Caco-2 (cell line): Measurements from ENCODE around the gene GSTO1. TPM values are rescaled to one million over a fixed set of nuclear protein-coding genes. Genes with fewer than 3 reads are reported as not detected.

Source experiments
- BruUV-seq: library from RNA; stranded (reverse); fragments of 400-500 nt; replicated peaks from 2 replicates; lab custom pipeline; 2021; lab: Mats Ljungman, UMichigan
- CTCF ChIA-PET: fragments of 300-600 bp; sonication (Branson Sonifier 250); formaldehyde crosslinking; loops from one replicate; lab custom pipeline; 2022; ENCODE audit warnings: antibody characterized with exemption; lab: Charles Lee
- POLR2A ChIA-PET: fragments of 300-600 bp; sonication (Branson Sonifier 250); formaldehyde crosslinking; loops from one replicate; lab custom pipeline; 2022; ENCODE audit warnings: antibody characterized with exemption; lab: Charles Lee
- DNase-seq, 2 experiments: peaks; one replicate each; pipeline versions ENCODE4 v3.0.0 to v3.0.0-alpha.2; 2020 to 2022
- H3K27me3 ChIP-seq: replicated peaks from 2 replicates; pipeline ENCODE4 v1.6.0; 2011; ENCODE audit warnings: low read length; ENCODE audit not compliant: control insufficient read depth, insufficient read depth
- H3K36me3 ChIP-seq: 2 replicates; pipeline ENCODE4 v1.5.1; 2011; ENCODE audit warnings: low read length; ENCODE audit not compliant: control insufficient read depth, insufficient read depth
- H3K4me1 ChIP-seq: fragments of 250-450 bp; sonication (Bioruptor Pico); 2 replicates; pipeline ENCODE4 v1.5.1; 2020; ENCODE audit warnings: mild to moderate bottlenecking
- H3K4me3 ChIP-seq: 2 replicates; pipeline ENCODE4 v1.5.1; 2011; ENCODE audit warnings: low read depth, mild to moderate bottlenecking, control low read depth, low read length
- H3K9me3 ChIP-seq: fragments of 250-450 bp; sonication (Bioruptor Pico); 2 replicates; pipeline ENCODE4 v1.5.1; 2020; ENCODE audit warnings: mild to moderate bottlenecking, moderate library complexity
- H3K27ac Mint-ChIP-seq: one replicate; pipeline ENCODE4 v1.8.0; 2022; ENCODE audit warnings: mixed read lengths; ENCODE audit not compliant: unreplicated experiment
- H3K27me3 Mint-ChIP-seq: one replicate; pipeline ENCODE4 v1.8.0; 2022; ENCODE audit warnings: mixed read lengths; ENCODE audit not compliant: insufficient read depth, unreplicated experiment
- H3K36me3 Mint-ChIP-seq: one replicate; pipeline ENCODE4 v1.8.0; 2022; ENCODE audit warnings: mild to moderate bottlenecking, mixed read lengths; ENCODE audit not compliant: insufficient read depth, unreplicated experiment
- H3K4me1 Mint-ChIP-seq: one replicate; pipeline ENCODE4 v1.8.0; 2022; ENCODE audit warnings: low read depth, mixed read lengths; ENCODE audit not compliant: unreplicated experiment
- H3K4me3 Mint-ChIP-seq: one replicate; pipeline ENCODE4 v1.8.0; 2022; ENCODE audit warnings: mild to moderate bottlenecking, moderate library complexity, mixed read lengths; ENCODE audit not compliant: unreplicated experiment
- H3K9me3 Mint-ChIP-seq: one replicate; pipeline ENCODE4 v1.8.0; 2022; ENCODE audit warnings: mixed read lengths; ENCODE audit not compliant: unreplicated experiment
- CTCF ChIP-seq, 2 experiments: fragments of 200-600 bp in 1 of 2; IDR thresholded peaks; 1 replicate in 1 of 2; 2 replicates in 1 of 2; pipeline versions ENCODE4 v1.5.1 to v1.8.0; 2011 to 2022; ENCODE audit warnings: antibody characterized with exemption in 1 of 2, control low read depth in 1 of 2, inconsistent platforms in 1 of 2, low read depth in 1 of 2, low read length in 1 of 2, mild to moderate bottlenecking in 1 of 2, moderate library complexity in 1 of 2; ENCODE audit not compliant: insufficient read depth in 1 of 2, severe bottlenecking in 1 of 2, unreplicated experiment in 1 of 2
- intact Hi-C: fragments of 100-400 bp; cut with micrococcal nuclease; formaldehyde crosslinking; loops from one replicate; pipeline ENCODE4 v1.10.0; 2022; ENCODE audit not compliant: unreplicated experiment
- total RNA-seq: library from RNA; stranded (reverse); gene quantifications from 2 replicates; pipeline ENCODE4 v1.2.3, GENCODE V29; 2022

The GSTO1 gene
- total RNA-seq, 1 experiment from 2014 or later: 167 TPM

DNA sequence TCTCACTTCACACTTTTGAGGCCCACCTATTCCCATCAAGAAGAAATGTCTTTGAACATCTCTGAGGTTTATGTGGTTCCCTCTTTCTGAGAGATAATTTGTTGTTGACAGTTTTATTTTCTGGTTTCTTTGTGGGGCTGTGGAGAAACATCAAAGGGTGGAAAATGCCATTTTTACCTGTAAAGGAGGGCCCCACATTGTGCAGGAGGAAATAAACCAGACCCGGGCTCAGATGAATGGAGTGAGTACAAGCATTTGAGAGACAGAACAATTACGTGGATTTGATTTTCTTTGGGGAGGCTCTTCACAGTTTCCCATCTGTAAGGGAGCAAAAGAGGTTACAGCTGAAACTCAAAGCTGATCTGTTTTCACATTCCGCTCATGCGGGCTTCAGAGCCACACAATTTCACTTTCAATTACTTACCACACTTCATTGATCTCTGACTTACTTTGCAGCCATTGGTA is 53.8 kb downstream of the GSTO1 start:
- Histone ChIP-seq H3K9me3 (no peaks in the 10 kb centered on the region), H3K27me3 (no peaks in the 10 kb centered on the region), H3K36me3 (no peaks in the 10 kb centered on the region), H3K4me3 (no peak overlapping the region), H3K4me1 (no peaks in the 10 kb centered on the region)
- no peak overlapping the region for H3K27ac Mint-ChIP-seq
- peaks cover 3% of the 10 kb centered on the region for H3K9me3 Mint-ChIP-seq
- H3K4me3 Mint-ChIP-seq: no peak overlapping the region
- ChIA-PET CTCF (interaction anchor here (2.0 kb wide), 1 partner anchor 17 kb away, joined by 4 read pairs; no protein-coding TSS in a partner anchor), POLR2A (no interaction called here)
- H3K4me1 Mint-ChIP-seq: peaks cover 8% of the 10 kb centered on the region
- DNase-seq: no peak
- intact Hi-C loops: no loop called here
- H3K27me3 Mint-ChIP-seq: no peaks in the 10 kb centered on the region
- TF ChIP-seq CTCF (IDR thresholded peaks at IDR 0.05; ENCODE audit: insufficient read depth in 1 of 2, low read depth in 1 of 2, low read length in 1 of 2, severe bottlenecking in 1 of 2, unreplicated experiment in 1 of 2): no peak
- BruUV-seq: no TSS peak
- no peaks in the 10 kb centered on the region for H3K36me3 Mint-ChIP-seq

- Histone ChIP-seq H3K4me1 (no peaks in the 10 kb centered on the region), H3K4me3 (no peak overlapping the region), H3K36me3 (no peaks in the 10 kb centered on the region), H3K9me3 (no peaks in the 10 kb centered on the region), H3K27me3 (no peaks in the 10 kb centered on the region)
- BruUV-seq: no TSS peak
- TF ChIP-seq CTCF (IDR thresholded peaks at IDR 0.05; ENCODE audit: insufficient read depth in 1 of 2, low read depth in 1 of 2, low read length in 1 of 2, severe bottlenecking in 1 of 2, unreplicated experiment in 1 of 2): no peak
- Mint-ChIP-seq H3K27ac (no peak overlapping the region), H3K9me3 (no peaks in the 10 kb centered on the region), H3K27me3 (no peaks in the 10 kb centered on the region), H3K4me1 (peaks cover 8% of the 10 kb centered on the region), H3K4me3 (no peak overlapping the region), H3K36me3 (no peaks in the 10 kb centered on the region)
- no peak for DNase-seq
- intact Hi-C loops: no loop called here
- ChIA-PET POLR2A (no interaction called here), CTCF (no interaction called here)
Observed at GRCh38 chr10:104309980-104310978, 55.6 kb downstream of the GSTO1 start.

DNA sequence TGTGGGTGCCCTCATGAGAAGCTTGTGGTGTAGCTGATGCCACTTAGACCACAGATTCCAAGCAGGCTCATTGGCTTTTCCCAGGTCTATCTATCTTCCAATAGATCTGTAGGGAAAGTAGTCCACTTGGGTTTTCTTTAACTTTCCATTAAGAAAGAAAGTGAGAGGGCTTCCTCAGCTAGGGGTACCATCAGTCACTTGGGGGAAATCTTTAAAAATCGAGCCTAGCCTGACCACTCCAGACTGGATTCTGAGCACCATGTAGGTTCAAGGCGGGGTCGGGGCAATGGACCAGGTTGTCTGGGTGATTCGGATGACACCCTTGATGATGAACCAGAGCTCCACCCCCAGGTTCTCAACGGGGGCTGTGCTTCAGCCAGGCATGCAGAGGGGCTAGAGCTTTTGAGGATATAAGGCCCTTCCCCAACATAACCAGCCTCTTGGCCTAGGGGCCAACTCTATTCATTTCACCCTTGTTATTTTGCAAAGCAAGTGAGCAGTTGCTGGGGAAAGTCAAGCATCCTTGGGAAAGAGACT is 56.6 kb downstream of the GSTO1 start:
- Histone ChIP-seq H3K27me3 (no peaks in the 10 kb centered on the region), H3K4me3 (no peak overlapping the region), H3K36me3 (no peaks in the 10 kb centered on the region), H3K4me1 (no peaks in the 10 kb centered on the region), H3K9me3 (no peaks in the 10 kb centered on the region)
- no TSS peak for BruUV-seq
- Mint-ChIP-seq H3K36me3 (no peaks in the 10 kb centered on the region), H3K4me3 (no peak overlapping the region), H3K4me1 (no peaks in the 10 kb centered on the region), H3K27ac (no peak overlapping the region), H3K27me3 (no peaks in the 10 kb centered on the region), H3K9me3 (no peaks in the 10 kb centered on the region)
- TF ChIP-seq CTCF (IDR thresholded peaks at IDR 0.05; ENCODE audit: insufficient read depth in 1 of 2, low read depth in 1 of 2, low read length in 1 of 2, severe bottlenecking in 1 of 2, unreplicated experiment in 1 of 2): no peak
- DNase-seq: no peak
- ChIA-PET POLR2A (no interaction called here), CTCF (no interaction called here)
- intact Hi-C loops: no loop called here
